ENCODE data around the gene GEMIN5. TPM values are rescaled to one million over a fixed set of nuclear protein-coding genes. Genes with fewer than 3 reads are reported as not detected.

Gene GEMIN5
- total and polyA plus RNA-seq, 2 of the 4 experiments (the other 2 are of a cell fraction), result 9.0 to 31.5 TPM

DNA sequence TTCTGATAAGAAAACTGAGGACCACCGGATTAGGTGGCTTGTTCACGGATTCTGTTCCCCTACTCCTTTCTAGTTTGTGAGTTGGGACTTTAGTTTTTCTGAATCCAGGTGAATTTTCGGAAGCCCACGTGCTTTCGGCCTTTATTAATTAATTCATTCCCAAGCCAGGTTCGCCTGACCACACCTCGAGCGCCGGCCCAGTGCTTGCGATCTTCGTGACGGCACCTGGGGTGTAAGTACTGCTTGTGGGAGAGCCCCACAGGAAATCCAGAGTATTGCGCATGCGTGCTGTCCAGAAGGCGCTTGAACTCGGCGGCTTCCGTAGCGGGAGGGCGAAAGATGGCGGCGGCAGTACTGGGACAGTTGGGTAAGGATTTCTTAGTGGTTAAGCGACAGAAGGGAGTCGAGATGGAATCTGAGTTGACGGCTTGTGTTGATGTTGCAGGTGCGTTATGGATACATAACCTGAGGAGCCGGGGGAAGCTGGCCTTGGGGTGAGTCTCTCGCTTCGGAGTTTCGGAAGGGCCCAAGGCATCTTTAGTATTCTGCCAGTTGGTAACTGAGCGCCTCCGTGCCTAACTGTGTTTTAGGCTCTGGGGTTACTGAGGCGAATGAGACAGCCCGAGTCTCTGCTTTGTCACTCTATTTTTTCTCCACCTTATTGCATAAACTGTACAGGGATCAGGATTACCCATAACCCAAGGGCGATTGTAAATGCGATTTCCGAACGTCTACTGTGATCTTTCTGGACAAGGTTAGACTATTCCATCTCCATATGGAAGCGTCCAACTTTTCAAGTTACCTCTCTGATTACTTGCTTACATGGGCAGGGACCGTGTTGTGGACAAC lies 3.0 kb upstream of the GEMIN5 start, which contains the start of gene MRPL22:
Gene MRPL22, plus strand, starts transcription at position 302 of the 849 bp plus-strand sequence. Its CDS starts 38 bp downstream, at position 340.
- WGBS, 2 experiments (ENCODE audit: extremely low coverage in 2 of 2, insufficient read length in 1 of 2), result 1% methylated on average over 20 of the region's 40 CpGs; no CpG with 5 or more reads in 1 of the 2 experiments
- Histone ChIP-seq H3K9ac (ENCODE audit: low read depth, low read length) (peak within 1 kb of the TSS; percentile 92), H3K9me3 (ENCODE audit: control insufficient read depth, insufficient read depth, low read length) (no peaks in the 10 kb centered on the region), H2BK15ac (ENCODE audit: low read depth, low read length) (no peak within 1 kb of the TSS), H3K4me3 (ENCODE audit: insufficient read depth, low read depth, low read length) (peak within 1 kb of the TSS; percentile 86), H4K20me1 (ENCODE audit: insufficient read depth, low read length) (peaks cover 2% of the 10 kb centered on the region; the same call in 1 of the 2 replicates), H3K36me3 (ENCODE audit: control insufficient read depth, insufficient read depth, low read length) (peaks cover 2% of the 10 kb centered on the region; the same call in 1 of the 2 replicates), H2BK5ac (ENCODE audit: low read depth, low read length, poor library complexity, severe bottlenecking) (peak within 1 kb of the TSS; percentile 59), H4K8ac (ENCODE audit: low read depth in 2 of 2, low read length in 2 of 2) (peak within 1 kb of the TSS; percentile 97 to 99), H3K27ac (ENCODE audit: insufficient read depth, low read length) (peak within 1 kb of the TSS; percentile 84), H3K4ac (ENCODE audit: low read depth, low read length) (peak within 1 kb of the TSS; percentile 78), H3K18ac (ENCODE audit: low read depth, low read length) (peak within 1 kb of the TSS; percentile 66), H3K27me3 (ENCODE audit: control insufficient read depth, insufficient read depth, low read length) (no peaks in the 10 kb centered on the region), H3K23ac (ENCODE audit: low read depth, low read length) (peak within 1 kb of the TSS; percentile 83), H2BK20ac (ENCODE audit: low read depth, low read length) (no peak within 1 kb of the TSS), H3K9me1 (ENCODE audit: insufficient read depth, low read length) (peaks cover 3% of the 10 kb centered on the region; the same call in 1 of the 2 replicates), H3K56ac (ENCODE audit: extremely low read depth, insufficient read depth, low read length) (peak within 1 kb of the TSS; percentile 74), H2AK9ac (replicated peaks; ENCODE audit: low read depth, low read length, poor library complexity) (peak within 1 kb of the TSS; percentile 88), H2AK5ac (ENCODE audit: low read depth, low read length) (no peak within 1 kb of the TSS), H3K4me2 (ENCODE audit: low read depth, low read length) (peak within 1 kb of the TSS; percentile 90), H4K91ac (ENCODE audit: insufficient read depth, low read depth, low read length) (peak within 1 kb of the TSS; percentile 64), H2AFZ (replicated peaks; ENCODE audit: low read length, poor library complexity) (peak within 1 kb of the TSS; percentile 88), H3K14ac (replicated peaks; ENCODE audit: low read depth, low read length) (peak within 1 kb of the TSS; percentile 89), H3K79me1 (ENCODE audit: low read depth in 1 of 2, low read length in 2 of 2) (peaks cover 15 to 28% of the 10 kb centered on the region in 2 experiments), H2BK120ac (ENCODE audit: low read depth, low read length) (peak within 1 kb of the TSS; percentile 36; the same call in 1 of the 2 replicates), H4K5ac (ENCODE audit: low read depth, low read length) (peak within 1 kb of the TSS; percentile 97), H3K4me1 (ENCODE audit: control insufficient read depth, insufficient read depth, low read length) (peaks cover 2% of the 10 kb centered on the region)
- intact Hi-C loops (cut with micrococcal nuclease) (loop anchor here (10.0 kb wide), 1 partner anchor 1884 kb away; no protein-coding TSS in a partner anchor), in situ Hi-C loops (cut with MboI; ENCODE audit: low sequenced_read_pairs) (no loop called here), dilution Hi-C loops (cut with HindIII; ENCODE audit: low sequenced_read_pairs, unreplicated experiment) (no loop called here)
- POLR2A ChIA-PET (ENCODE audit: unreplicated experiment), result no interaction called here
- CTCF ChIA-PET, result interaction anchor here (1.1 kb wide), 1 partner anchor 291 kb away, joined by 3 read pairs; no protein-coding TSS in a partner anchor
- DNase-seq, result peak; percentile 93
- ATAC-seq (ENCODE audit: low read depth), result peak; percentile 60
- TSS peak; percentile 53 for BruUV-seq (replicated peaks)
- no peak for TF ChIP-seq SMC3 (IDR thresholded peaks at IDR 0.05; ENCODE audit: low read depth, low read length)
- no peak for TF ChIP-seq BHLHE40 (IDR thresholded peaks at IDR 0.05; ENCODE audit: low read depth, low read length)
- TF ChIP-seq MXI1 (IDR thresholded peaks at IDR 0.05; ENCODE audit: borderline replicate concordance, low read depth, low read length), result no peak
- TF ChIP-seq CHD1 (IDR thresholded peaks at IDR 0.05; ENCODE audit: low read depth, low read length), result no peak
- TF ChIP-seq CEBPB (IDR thresholded peaks at IDR 0.05; ENCODE audit: low read depth, low read length), result peak; percentile 53; the same call in 1 of the 2 replicates
- no peak for TF ChIP-seq MAFK (IDR thresholded peaks at IDR 0.05; ENCODE audit: low read depth, low read length)
- no peak for TF ChIP-seq RCOR1 (IDR thresholded peaks at IDR 0.05; ENCODE audit: insufficient replicate concordance, low read length)
- TF ChIP-seq, protein P1, sequence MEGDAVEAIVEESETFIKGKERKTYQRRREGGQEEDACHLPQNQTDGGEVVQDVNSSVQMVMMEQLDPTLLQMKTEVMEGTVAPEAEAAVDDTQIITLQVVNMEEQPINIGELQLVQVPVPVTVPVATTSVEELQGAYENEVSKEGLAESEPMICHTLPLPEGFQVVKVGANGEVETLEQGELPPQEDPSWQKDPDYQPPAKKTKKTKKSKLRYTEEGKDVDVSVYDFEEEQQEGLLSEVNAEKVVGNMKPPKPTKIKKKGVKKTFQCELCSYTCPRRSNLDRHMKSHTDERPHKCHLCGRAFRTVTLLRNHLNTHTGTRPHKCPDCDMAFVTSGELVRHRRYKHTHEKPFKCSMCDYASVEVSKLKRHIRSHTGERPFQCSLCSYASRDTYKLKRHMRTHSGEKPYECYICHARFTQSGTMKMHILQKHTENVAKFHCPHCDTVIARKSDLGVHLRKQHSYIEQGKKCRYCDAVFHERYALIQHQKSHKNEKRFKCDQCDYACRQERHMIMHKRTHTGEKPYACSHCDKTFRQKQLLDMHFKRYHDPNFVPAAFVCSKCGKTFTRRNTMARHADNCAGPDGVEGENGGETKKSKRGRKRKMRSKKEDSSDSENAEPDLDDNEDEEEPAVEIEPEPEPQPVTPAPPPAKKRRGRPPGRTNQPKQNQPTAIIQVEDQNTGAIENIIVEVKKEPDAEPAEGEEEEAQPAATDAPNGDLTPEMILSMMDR (conservative IDR thresholded peaks at IDR 0.05; ENCODE audit: low read depth, low read length), result no peak
- TF ChIP-seq RAD21 (IDR thresholded peaks at IDR 0.05; ENCODE audit: low read length), result no peak
- peak; percentile 41; the same call in 1 of the 2 replicates for TF ChIP-seq MAZ (IDR thresholded peaks at IDR 0.05; ENCODE audit: borderline replicate concordance, low read depth, low read length)
- TF ChIP-seq POLR2A (IDR thresholded peaks at IDR 0.05; ENCODE audit: low read depth, low read length), result 0 out of 2 replicates have a peak, but pooled peaks have one; percentile 48
- no peak for TF ChIP-seq ELK1 (IDR thresholded peaks at IDR 0.05; ENCODE audit: borderline replicate concordance, low read depth, low read length)
- TF ChIP-seq, protein P2, sequence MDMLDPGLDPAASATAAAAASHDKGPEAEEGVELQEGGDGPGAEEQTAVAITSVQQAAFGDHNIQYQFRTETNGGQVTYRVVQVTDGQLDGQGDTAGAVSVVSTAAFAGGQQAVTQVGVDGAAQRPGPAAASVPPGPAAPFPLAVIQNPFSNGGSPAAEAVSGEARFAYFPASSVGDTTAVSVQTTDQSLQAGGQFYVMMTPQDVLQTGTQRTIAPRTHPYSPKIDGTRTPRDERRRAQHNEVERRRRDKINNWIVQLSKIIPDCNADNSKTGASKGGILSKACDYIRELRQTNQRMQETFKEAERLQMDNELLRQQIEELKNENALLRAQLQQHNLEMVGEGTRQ (IDR thresholded peaks at IDR 0.05; ENCODE audit: low read depth, low read length), result no peak

Measured in IMR-90 (cell line).